Measurements from ENCODE around the gene BAZ1A.

- TF ChIP-seq CTCF (IDR thresholded peaks at IDR 0.05; ENCODE audit: low read length) (no peak), EZH2 (IDR thresholded peaks at IDR 0.05; ENCODE audit: borderline replicate concordance, low read length) (no peak)
These were observed 41.3 kb downstream of the BAZ1A start for GRCh38 chr14:34833549-34834523.
